ENCODE measurements around the gene TIMP2. TPM values are rescaled to one million over a fixed set of nuclear protein-coding genes. Genes with fewer than 3 reads are reported as not detected.

TIMP2 gene
- total and polyA plus RNA-seq, 2 of the 4 experiments (the other 2 are of a cell fraction), result 43.9 to 416 TPM

- dilution Hi-C loops (cut with HindIII; ENCODE audit: low sequenced_read_pairs, unreplicated experiment), result no loop called here
- no peak overlapping the region for H3K4ac ChIP-seq (ENCODE audit: low read depth, low read length)
- no peak overlapping the region for H2AK9ac ChIP-seq (replicated peaks; ENCODE audit: low read depth, low read length, poor library complexity)
- no peak overlapping the region for H3K56ac ChIP-seq (ENCODE audit: extremely low read depth, insufficient read depth, low read length)
- H3K27me3 ChIP-seq (ENCODE audit: control insufficient read depth, insufficient read depth, low read length), result no peaks in the 10 kb centered on the region
- CTCF ChIA-PET, result no interaction called here
- no peak overlapping the region for H3K23ac ChIP-seq (ENCODE audit: low read depth, low read length)
- H3K9ac ChIP-seq (ENCODE audit: low read depth, low read length), result no peak overlapping the region
- in situ Hi-C loops (cut with MboI; ENCODE audit: low sequenced_read_pairs), result loop anchor here (5.0 to 25.0 kb wide), 2 partner anchors 104 to 479 kb away; no protein-coding TSS in a partner anchor
- peaks cover 0 to 17% of the 10 kb centered on the region in 2 experiments; a peak in 2 of 4 replicates for H3K79me1 ChIP-seq (ENCODE audit: low read depth in 1 of 2, low read length in 2 of 2)
- no peaks in the 10 kb centered on the region for H3K9me1 ChIP-seq (ENCODE audit: insufficient read depth, low read length)
- no peak overlapping the region for H4K5ac ChIP-seq (ENCODE audit: low read depth, low read length)
- no peak overlapping the region for H2BK120ac ChIP-seq (ENCODE audit: low read depth, low read length)
- H3K14ac ChIP-seq (replicated peaks; ENCODE audit: low read depth, low read length), result no peak overlapping the region
- H2AFZ ChIP-seq (replicated peaks; ENCODE audit: low read length, poor library complexity), result no peak overlapping the region
- ATAC-seq (ENCODE audit: low read depth) (no peak), DNase-seq (no peak)
- intact Hi-C loops (cut with micrococcal nuclease), result no loop called here
- H3K18ac ChIP-seq (ENCODE audit: low read depth, low read length), result no peak overlapping the region
- 84% methylated on average over 22 of the region's 26 CpGs; no CpG with 5 or more reads in 1 of the 2 experiments for WGBS, 2 experiments (ENCODE audit: extremely low coverage in 2 of 2, insufficient read length in 1 of 2)
- peaks cover 2% of the 10 kb centered on the region; the same call in 1 of the 2 replicates for H3K4me1 ChIP-seq (ENCODE audit: control insufficient read depth, insufficient read depth, low read length)
- H2AK5ac ChIP-seq (ENCODE audit: low read depth, low read length), result 0 out of 2 replicates have a peak overlapping the region, but pooled peaks have one; percentile 14
- no peaks in the 10 kb centered on the region for H3K9me3 ChIP-seq (ENCODE audit: control insufficient read depth, insufficient read depth, low read length)
- H2BK5ac ChIP-seq (ENCODE audit: low read depth, low read length, poor library complexity, severe bottlenecking), result no peak overlapping the region
- H2BK20ac ChIP-seq (ENCODE audit: low read depth, low read length), result no peak overlapping the region
- POLR2A ChIA-PET (ENCODE audit: unreplicated experiment), result interaction anchor here (0.8 kb wide), 1 partner anchor 33 kb away, joined by 5 read pairs; no protein-coding TSS in a partner anchor
- peaks cover 17% of the 10 kb centered on the region; the same call in 1 of the 2 replicates for H3K36me3 ChIP-seq (ENCODE audit: control insufficient read depth, insufficient read depth, low read length)
- no peak overlapping the region for H3K4me3 ChIP-seq (ENCODE audit: insufficient read depth, low read depth, low read length)
- peaks cover 5% of the 10 kb centered on the region; the same call in 1 of the 2 replicates for H4K20me1 ChIP-seq (ENCODE audit: insufficient read depth, low read length)
- no peak overlapping the region for H3K4me2 ChIP-seq (ENCODE audit: low read depth, low read length)
- no peak overlapping the region for H2BK15ac ChIP-seq (ENCODE audit: low read depth, low read length)
- no peak overlapping the region for H4K8ac ChIP-seq (ENCODE audit: low read depth in 2 of 2, low read length in 2 of 2)
- H3K27ac ChIP-seq (ENCODE audit: insufficient read depth, low read length), result no peak overlapping the region
- no peak overlapping the region for H4K91ac ChIP-seq (ENCODE audit: insufficient read depth, low read depth, low read length)
- no TSS peak for BruUV-seq (replicated peaks)
- TF ChIP-seq CTCF (conservative IDR thresholded peaks at IDR 0.05; ENCODE audit: low read depth, low read length) (no peak), SMC3 (IDR thresholded peaks at IDR 0.05; ENCODE audit: low read depth, low read length) (no peak), RCOR1 (IDR thresholded peaks at IDR 0.05; ENCODE audit: insufficient replicate concordance, low read length) (no peak), RFX5 (IDR thresholded peaks at IDR 0.05; ENCODE audit: low read depth, low read length) (no peak), MAZ (IDR thresholded peaks at IDR 0.05; ENCODE audit: borderline replicate concordance, low read depth, low read length) (no peak), CHD1 (IDR thresholded peaks at IDR 0.05; ENCODE audit: low read depth, low read length) (no peak), MXI1 (IDR thresholded peaks at IDR 0.05; ENCODE audit: borderline replicate concordance, low read depth, low read length) (no peak), POLR2A (IDR thresholded peaks at IDR 0.05; ENCODE audit: low read depth, low read length) (no peak), RAD21 (IDR thresholded peaks at IDR 0.05; ENCODE audit: low read length) (no peak), USF2 (IDR thresholded peaks at IDR 0.05; ENCODE audit: low read depth, low read length) (no peak), FOS (IDR thresholded peaks at IDR 0.05; ENCODE audit: low read depth, low read length) (no peak), ELK1 (IDR thresholded peaks at IDR 0.05; ENCODE audit: borderline replicate concordance, low read depth, low read length) (no peak), NFE2L2 (IDR thresholded peaks at IDR 0.05; ENCODE audit: low read depth, low read length) (no peak), CEBPB (IDR thresholded peaks at IDR 0.05; ENCODE audit: low read depth, low read length) (no peak), MAFK (IDR thresholded peaks at IDR 0.05; ENCODE audit: low read depth, low read length) (no peak)
Observed at GRCh38 chr17:78966123-78966813, 41.1 kb upstream of the TIMP2 start.
